SK-N-MC (cell line): ENCODE data around the gene OR1I1.

ENCODE experiments used
- EZH2 ChIP-seq: fragments of 200-600 bp; sonication (generic); IDR thresholded peaks from one replicate; pipeline ENCODE4 v1.6.1; 2017; ENCODE audit warnings: antibody characterized with exemption
- POLR2AphosphoS5 ChIP-seq: IDR thresholded peaks from 2 replicates; pipeline ENCODE4 v1.6.1; 2012; ENCODE audit warnings: mild to moderate bottlenecking, low read depth, low read length, borderline replicate concordance

DNA sequence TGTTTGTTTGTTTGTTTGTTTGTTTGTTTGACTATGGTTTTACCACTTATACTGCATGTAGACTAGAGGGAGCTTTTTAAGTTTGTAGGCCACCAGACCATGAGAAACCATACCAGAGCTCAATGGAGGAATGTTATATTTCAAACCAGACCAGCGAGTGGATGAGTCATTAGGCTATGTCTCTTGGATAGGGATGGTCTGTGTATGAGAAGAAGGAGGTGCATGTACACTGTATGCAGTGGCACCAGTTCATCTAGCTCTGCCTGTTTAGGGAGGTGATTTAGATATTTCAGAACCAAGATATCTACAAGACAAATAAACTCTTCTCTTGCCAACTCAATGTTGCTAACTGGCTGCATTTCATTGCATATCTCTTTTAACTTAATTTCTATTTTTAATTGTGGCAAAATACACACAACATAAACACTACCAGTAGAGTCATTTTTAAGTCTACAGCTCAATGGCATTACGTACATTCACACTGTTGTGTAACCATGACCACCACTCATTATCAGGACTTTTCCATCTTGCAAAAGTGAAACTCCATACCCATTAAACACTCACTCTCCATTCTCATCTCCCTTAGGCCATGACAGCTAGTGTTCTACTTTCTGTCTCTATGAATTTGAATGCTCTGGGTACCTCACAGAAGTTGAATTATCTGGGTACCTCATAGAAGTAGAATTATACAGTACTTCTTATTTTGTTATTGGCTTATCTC lies 54.4 kb downstream of the OR1I1 start:
- no peak for TF ChIP-seq POLR2AphosphoS5
- TF ChIP-seq EZH2: no peak
